Activated T-cell treated with anti-CD3 and anti-CD28 coated beads for 1 hour (primary cell): ENCODE measurements around the gene ST8SIA4.
"Not testable (repeated sequence)": the region's sequence is repeated elsewhere in the genome, so short reads cannot be mapped to it uniquely, and the experiment has no call there.

Source experiments
- DNase-seq: peaks from one replicate; pipeline ENCODE4 v3.0.0-alpha.2; 2020; ENCODE audit warnings: low read depth

ST8SIA4 gene

DNA sequence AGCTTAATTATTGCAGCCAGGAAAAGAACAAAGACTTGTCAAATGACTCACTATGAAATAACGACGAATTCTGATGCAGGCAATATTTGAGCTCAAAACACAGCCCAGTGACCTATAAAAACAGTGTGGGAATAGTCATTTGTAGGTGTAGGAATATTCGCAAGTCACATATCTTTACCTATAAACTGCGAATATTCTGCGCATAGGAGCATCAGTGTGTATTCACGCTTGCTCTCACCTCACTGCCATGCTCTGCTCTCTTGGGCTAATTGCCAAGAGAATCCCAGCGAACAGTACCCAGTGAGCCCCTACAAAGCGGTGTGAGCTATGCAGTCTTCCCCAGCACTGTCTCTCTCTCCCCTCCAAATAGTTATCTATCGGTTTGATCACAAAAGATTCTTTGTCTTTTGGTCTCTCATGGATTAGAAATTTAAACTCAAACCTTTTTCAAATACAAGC is 74.2 kb downstream of the ST8SIA4 start:
- DNase-seq, result no peak

- DNase-seq, result no peak
Observed at GRCh38 chr5:100828071-100828897, 74.8 kb downstream of the ST8SIA4 start.

- no peak for DNase-seq
Observed at GRCh38 chr5:100827481-100827889, 75.6 kb downstream of the ST8SIA4 start.

DNA sequence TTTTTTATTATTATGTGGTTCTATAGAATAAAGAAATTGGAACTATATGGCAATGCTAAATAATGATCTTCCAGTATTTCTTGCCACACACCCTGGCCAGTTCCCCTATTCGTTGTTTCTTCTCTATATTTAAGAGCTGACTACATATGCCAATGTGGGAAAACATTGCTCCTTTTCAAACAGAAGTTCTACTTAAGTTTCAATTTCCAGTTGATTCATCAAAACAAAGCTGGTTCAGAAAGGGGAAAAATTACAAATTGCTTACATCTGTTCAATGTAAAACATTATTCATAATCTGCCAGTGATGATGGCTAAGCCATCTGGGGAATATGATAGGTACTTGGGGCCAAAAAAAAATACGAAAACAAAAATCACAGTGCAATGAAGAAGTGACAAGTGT is 76.9 kb downstream of the ST8SIA4 start:
- no peak for DNase-seq

GRCh38 chr5:100824635-100825034 is 78.4 kb downstream of the ST8SIA4 start:
- DNase-seq, result no peak

GRCh38 chr5:100823812-100824211 is 79.3 kb downstream of the ST8SIA4 start:
- DNase-seq, result no peak

DNA sequence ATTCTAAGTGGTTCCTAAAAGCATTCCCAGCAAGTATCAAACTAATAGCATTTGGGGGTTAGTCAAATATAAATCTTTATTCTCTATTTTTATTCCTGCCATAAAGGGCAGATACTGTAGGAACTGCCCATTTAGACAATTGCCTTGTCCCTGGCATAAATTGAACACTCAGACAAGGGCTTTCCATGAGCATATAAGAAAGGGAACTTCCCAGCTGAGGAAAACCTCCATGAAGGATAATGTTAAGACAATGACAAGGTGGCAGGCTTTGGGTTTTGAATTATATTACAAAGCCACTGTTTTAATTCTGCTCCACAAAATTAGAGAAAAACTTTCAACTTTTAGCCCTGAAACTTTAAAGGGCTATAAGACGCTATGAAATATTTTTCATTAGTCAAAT is 81.3 kb downstream of the ST8SIA4 start:
- no peak for DNase-seq

GRCh38 chr5:100818340-100818739 is 84.7 kb downstream of the ST8SIA4 start:
- no peak for DNase-seq

GRCh38 chr5:100803397-100803796 is 99.7 kb downstream of the ST8SIA4 start:
- no peak for DNase-seq

- no peak for DNase-seq
Observed at GRCh38 chr5:100802208-100802607, 100.9 kb downstream of the ST8SIA4 start.

GRCh38 chr5:100800562-100800961 is 102.5 kb downstream of the ST8SIA4 start:
- no peak for DNase-seq

GRCh38 chr5:100799166-100799565 is 103.9 kb downstream of the ST8SIA4 start:
- no peak for DNase-seq

DNA sequence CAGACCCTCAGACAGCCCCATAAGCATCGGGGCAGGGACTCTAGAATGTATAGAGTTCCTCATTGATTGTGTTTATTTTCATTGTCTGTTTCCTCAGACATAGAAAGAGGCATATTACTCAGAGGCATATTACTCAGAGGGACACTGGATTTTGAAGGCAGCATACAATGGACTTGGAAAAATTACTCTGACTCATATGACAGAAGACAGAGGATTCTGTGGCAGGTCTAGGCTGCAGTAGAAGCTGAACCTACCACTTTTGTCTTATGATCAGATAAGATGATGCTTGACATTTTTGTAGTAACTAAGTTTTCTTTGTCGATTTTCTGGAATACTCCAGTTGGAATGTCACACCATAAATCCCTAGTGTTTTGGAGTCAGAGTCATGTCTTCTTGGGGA is 105.2 kb downstream of the ST8SIA4 start:
- DNase-seq, result no peak

GRCh38 chr5:100796851-100797250 is 106.2 kb downstream of the ST8SIA4 start:
- no peak for DNase-seq

GRCh38 chr5:100794844-100795243 is 108.2 kb downstream of the ST8SIA4 start:
- no peak for DNase-seq

GRCh38 chr5:100794218-100794617 is 108.9 kb downstream of the ST8SIA4 start:
- DNase-seq, result no peak

GRCh38 chr5:100792781-100793180 is 110.3 kb downstream of the ST8SIA4 start:
- no peak for DNase-seq

GRCh38 chr5:100791391-100791790 is 111.7 kb downstream of the ST8SIA4 start:
- DNase-seq, result no peak

- no peak for DNase-seq
Observed at GRCh38 chr5:100790951-100791350, 112.1 kb downstream of the ST8SIA4 start.

GRCh38 chr5:100790170-100790665 is 112.9 kb downstream of the ST8SIA4 start:
- DNase-seq, result no peak

DNA sequence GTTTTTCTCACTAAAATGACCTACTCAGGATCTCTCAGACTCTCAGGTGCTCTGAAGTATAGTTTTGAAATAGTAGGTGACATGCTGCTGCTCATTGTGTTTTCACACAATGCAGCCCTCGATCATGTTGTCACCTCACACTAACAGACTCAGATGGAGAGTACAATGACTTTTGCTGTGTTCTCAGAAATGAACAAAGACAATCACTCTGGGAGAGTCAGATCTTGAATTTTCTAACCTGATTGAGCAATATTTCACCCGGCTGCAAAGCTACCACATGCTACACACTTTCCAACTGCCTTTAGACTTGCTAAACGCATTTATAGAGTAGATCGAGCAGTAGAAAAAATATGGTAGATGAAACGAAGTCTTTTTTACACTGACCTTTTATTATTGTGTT is 113.4 kb downstream of the ST8SIA4 start:
- no peak for DNase-seq

DNA sequence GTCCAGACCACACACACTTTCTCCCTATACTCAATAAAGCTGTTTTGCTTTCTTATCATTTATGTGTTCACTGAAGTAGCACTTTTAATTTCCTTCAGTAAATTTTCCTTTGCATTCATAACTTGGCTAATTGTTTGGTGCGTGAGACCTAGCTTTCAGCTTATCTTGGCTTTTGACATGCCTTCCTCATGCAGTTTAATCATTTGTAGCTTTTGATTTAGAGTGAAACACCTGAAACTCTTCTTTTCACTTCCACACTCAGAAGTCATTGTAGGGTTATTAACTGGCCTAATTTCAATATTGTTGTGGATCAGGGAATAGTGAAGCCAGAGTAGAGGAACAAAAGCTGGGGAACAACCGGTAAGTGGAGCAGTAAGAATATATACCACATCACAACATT is 114.7 kb downstream of the ST8SIA4 start:
- no peak for DNase-seq

DNA sequence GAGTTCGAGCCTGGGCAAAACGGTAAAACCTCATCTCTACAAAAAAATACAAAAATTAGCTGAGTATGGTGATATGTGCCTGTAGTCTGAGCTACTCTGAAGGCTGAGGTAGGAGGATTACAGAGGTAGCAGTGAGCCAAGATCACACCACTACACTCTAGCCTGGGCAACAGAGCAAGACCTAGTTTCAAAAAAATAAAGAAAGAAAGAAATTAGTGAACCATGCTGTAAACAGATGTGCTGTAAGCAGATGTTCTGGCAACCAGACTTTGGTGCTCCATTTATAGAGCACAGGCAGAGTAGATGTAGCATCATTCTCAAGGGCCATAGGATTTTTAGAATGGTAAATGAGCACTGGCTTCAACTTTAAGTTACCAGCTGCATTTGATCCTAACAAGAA is 115.4 kb downstream of the ST8SIA4 start:
- DNase-seq, result no peak

GRCh38 chr5:100785536-100785935 is 117.5 kb downstream of the ST8SIA4 start:
- not testable (repeated sequence) for DNase-seq
